HL-60 (cell line): Measurements from ENCODE around the gene LETM1.

ENCODE experiments used
- CTCF ChIP-seq: IDR thresholded peaks from one replicate; pipeline ENCODE4 v1.5.1; 2011; ENCODE audit warnings: low read length, control low read depth, inconsistent platforms; ENCODE audit not compliant: insufficient read depth
- SPI1 ChIP-seq: IDR thresholded peaks from 2 replicates; pipeline ENCODE4 v1.6.1; 2012; ENCODE audit warnings: low read depth, mild to moderate bottlenecking, borderline replicate concordance

- no peak for TF ChIP-seq CTCF
- TF ChIP-seq SPI1: no peak
Measured at GRCh38 chr4:1879485-1879884, 23.5 kb upstream of the LETM1 start.
